ENCODE results near the gene PLGLB2. TPM values are rescaled to one million over a fixed set of nuclear protein-coding genes. Genes with fewer than 3 reads are reported as not detected.
"Not testable (repeated sequence)": the region's sequence is repeated elsewhere in the genome, so short reads cannot be mapped to it uniquely, and the experiment has no call there.

Gene PLGLB2
- 1 to 10 TPM in 2 of 5 donors, under 1 TPM in 2, not detected in 1; 0.38 to 1.9 (median 1.3) TPM for total RNA-seq
- 0.66 TPM for total RNA-seq (2013)
- total RNA-seq: 0 to 1.2 (median 0.08) reads per million in 29 experiments

- CTCF ChIA-PET; H3K4me1 ChIP-seq (ENCODE audit: control insufficient read depth in 1 of 2, extremely low read depth in 1 of 2, insufficient read depth in 2 of 2, low read length in 2 of 2); POLR2A ChIA-PET; H3K4me3 Mint-ChIP-seq; H3K9me3 ChIP-seq; H3K27ac ChIP-seq (ENCODE audit: low read length); H3K27me3 ChIP-seq (replicated peaks in 1 of 2; ENCODE audit: control insufficient read depth in 2 of 2, extremely low read depth in 1 of 2, insufficient read depth in 2 of 2, low read length in 1 of 2); H3K4me3 ChIP-seq (ENCODE audit: control insufficient read depth in 1 of 2, extremely low read depth in 1 of 2, low read length in 1 of 2); ATAC-seq (replicated peaks in 1 of 4); H3K27ac Mint-ChIP-seq; H3K36me3 ChIP-seq (ENCODE audit: control insufficient read depth in 2 of 2, extremely low read depth in 1 of 2, insufficient read depth in 1 of 2, low read length in 1 of 2); H3K36me3 Mint-ChIP-seq; H3K4me1 Mint-ChIP-seq; H3K27me3 Mint-ChIP-seq; H3K9me3 Mint-ChIP-seq; DNase-seq: not testable (repeated sequence)
- WGBS (ENCODE audit: insufficient coverage): no CpG with 5 or more reads among the region's 3 CpGs
Observed at GRCh38 chr2:87747791-87748190, at the start of gene PLGLB2. Gene PLGLB2 (plus strand): TSS chr2:87748087. CDS start chr2:87748154, 67 bp downstream.

- H3K27ac ChIP-seq (ENCODE audit: low read length); POLR2A ChIA-PET; CTCF ChIA-PET; H3K4me3 ChIP-seq (ENCODE audit: control insufficient read depth in 1 of 2, extremely low read depth in 1 of 2, low read length in 1 of 2); H3K9me3 Mint-ChIP-seq; H3K36me3 ChIP-seq (ENCODE audit: control insufficient read depth in 2 of 2, extremely low read depth in 1 of 2, insufficient read depth in 1 of 2, low read length in 1 of 2); H3K27me3 ChIP-seq (replicated peaks in 1 of 2; ENCODE audit: control insufficient read depth in 2 of 2, extremely low read depth in 1 of 2, insufficient read depth in 2 of 2, low read length in 1 of 2); DNase-seq; H3K9me3 ChIP-seq; ATAC-seq (replicated peaks in 1 of 4); H3K36me3 Mint-ChIP-seq; H3K27me3 Mint-ChIP-seq; H3K4me1 ChIP-seq (ENCODE audit: control insufficient read depth in 1 of 2, extremely low read depth in 1 of 2, insufficient read depth in 2 of 2, low read length in 2 of 2): not testable (repeated sequence)
- WGBS (ENCODE audit: insufficient coverage): no CpG with 5 or more reads among the region's 4 CpGs
- peak overlapping the region in 2 of 3 donors; percentile 24 to 40 for H3K4me3 Mint-ChIP-seq
- peak overlapping the region in 1 of 2 donors; percentile 83 for H3K27ac Mint-ChIP-seq
- peaks cover 0 to 12% (median 0%) of the 10 kb centered on the region in 3 donors for H3K4me1 Mint-ChIP-seq
Observed at GRCh38 chr2:87704572-87705323, 43.1 kb upstream of the PLGLB2 start.

GRCh38 chr2:87708368-87708767, 39.5 kb upstream of the PLGLB2 start:
- H3K27me3 ChIP-seq (replicated peaks in 1 of 2; ENCODE audit: control insufficient read depth in 2 of 2, extremely low read depth in 1 of 2, insufficient read depth in 2 of 2, low read length in 1 of 2); H3K27me3 Mint-ChIP-seq; H3K27ac ChIP-seq (ENCODE audit: low read length); H3K27ac Mint-ChIP-seq; H3K36me3 Mint-ChIP-seq; H3K36me3 ChIP-seq (ENCODE audit: control insufficient read depth in 2 of 2, extremely low read depth in 1 of 2, insufficient read depth in 1 of 2, low read length in 1 of 2); H3K9me3 ChIP-seq; CTCF ChIA-PET; POLR2A ChIA-PET; H3K4me3 Mint-ChIP-seq; H3K4me3 ChIP-seq (ENCODE audit: control insufficient read depth in 1 of 2, extremely low read depth in 1 of 2, low read length in 1 of 2); DNase-seq; H3K4me1 ChIP-seq (ENCODE audit: control insufficient read depth in 1 of 2, extremely low read depth in 1 of 2, insufficient read depth in 2 of 2, low read length in 2 of 2); H3K9me3 Mint-ChIP-seq: not testable (repeated sequence)
- whole genome bisulfite sequencing (ENCODE audit: insufficient coverage): no CpG with 5 or more reads among the region's 2 CpGs
- peak in 2 of 4 experiments; percentile 33 to 59 for ATAC-seq (replicated peaks in 1 of 4)
- peaks cover 0 to 12% (median 0%) of the 10 kb centered on the region in 3 donors for H3K4me1 Mint-ChIP-seq

- H3K27me3 Mint-ChIP-seq; H3K27me3 ChIP-seq (replicated peaks in 1 of 2; ENCODE audit: control insufficient read depth in 2 of 2, extremely low read depth in 1 of 2, insufficient read depth in 2 of 2, low read length in 1 of 2); H3K9me3 ChIP-seq; H3K36me3 ChIP-seq (ENCODE audit: control insufficient read depth in 2 of 2, extremely low read depth in 1 of 2, insufficient read depth in 1 of 2, low read length in 1 of 2); ATAC-seq (replicated peaks in 1 of 4); H3K27ac Mint-ChIP-seq; H3K4me1 ChIP-seq (ENCODE audit: control insufficient read depth in 1 of 2, extremely low read depth in 1 of 2, insufficient read depth in 2 of 2, low read length in 2 of 2); H3K27ac ChIP-seq (ENCODE audit: low read length); CTCF ChIA-PET; H3K9me3 Mint-ChIP-seq; DNase-seq; H3K4me3 ChIP-seq (ENCODE audit: control insufficient read depth in 1 of 2, extremely low read depth in 1 of 2, low read length in 1 of 2); POLR2A ChIA-PET; H3K4me3 Mint-ChIP-seq; H3K4me1 Mint-ChIP-seq; H3K36me3 Mint-ChIP-seq: not testable (repeated sequence)
- no CpG with 5 or more reads among the region's 8 CpGs for WGBS (ENCODE audit: insufficient coverage)
Observed at GRCh38 chr2:87727940-87728599, 19.8 kb upstream of the PLGLB2 start.

GRCh38 chr2:87740928-87741327, 7.0 kb upstream of the PLGLB2 start:
- H3K27ac ChIP-seq (ENCODE audit: low read length); H3K4me3 Mint-ChIP-seq; ATAC-seq (replicated peaks in 1 of 4); H3K4me3 ChIP-seq (ENCODE audit: control insufficient read depth in 1 of 2, extremely low read depth in 1 of 2, low read length in 1 of 2); H3K36me3 ChIP-seq (ENCODE audit: control insufficient read depth in 2 of 2, extremely low read depth in 1 of 2, insufficient read depth in 1 of 2, low read length in 1 of 2); H3K27me3 Mint-ChIP-seq; H3K4me1 ChIP-seq (ENCODE audit: control insufficient read depth in 1 of 2, extremely low read depth in 1 of 2, insufficient read depth in 2 of 2, low read length in 2 of 2); DNase-seq; H3K9me3 Mint-ChIP-seq; H3K4me1 Mint-ChIP-seq; H3K27ac Mint-ChIP-seq; POLR2A ChIA-PET; CTCF ChIA-PET; H3K9me3 ChIP-seq; H3K27me3 ChIP-seq (replicated peaks in 1 of 2; ENCODE audit: control insufficient read depth in 2 of 2, extremely low read depth in 1 of 2, insufficient read depth in 2 of 2, low read length in 1 of 2); H3K36me3 Mint-ChIP-seq: not testable (repeated sequence)

GRCh38 chr2:87742393-87743108, 5.3 kb upstream of the PLGLB2 start:
- ATAC-seq (replicated peaks in 1 of 4); H3K27me3 Mint-ChIP-seq; H3K4me3 ChIP-seq (ENCODE audit: control insufficient read depth in 1 of 2, extremely low read depth in 1 of 2, low read length in 1 of 2); H3K9me3 ChIP-seq; H3K36me3 Mint-ChIP-seq; H3K27ac ChIP-seq (ENCODE audit: low read length); H3K27me3 ChIP-seq (replicated peaks in 1 of 2; ENCODE audit: control insufficient read depth in 2 of 2, extremely low read depth in 1 of 2, insufficient read depth in 2 of 2, low read length in 1 of 2); CTCF ChIA-PET; POLR2A ChIA-PET; H3K27ac Mint-ChIP-seq; H3K9me3 Mint-ChIP-seq; H3K4me3 Mint-ChIP-seq; H3K36me3 ChIP-seq (ENCODE audit: control insufficient read depth in 2 of 2, extremely low read depth in 1 of 2, insufficient read depth in 1 of 2, low read length in 1 of 2); H3K4me1 Mint-ChIP-seq; DNase-seq; H3K4me1 ChIP-seq (ENCODE audit: control insufficient read depth in 1 of 2, extremely low read depth in 1 of 2, insufficient read depth in 2 of 2, low read length in 2 of 2): not testable (repeated sequence)
- no CpG with 5 or more reads among the region's 3 CpGs for WGBS (ENCODE audit: insufficient coverage)
